ENCODE data around the gene SMIM29.

Gene SMIM29

GRCh38 chr6:34248727-34249468 lies at the start of gene SMIM29:
SMIM29 (minus strand) TSS chr6:34249006; CDS start chr6:34247791, 1,215 bp downstream.
- no peaks in the 10 kb centered on the region for H3K9me3 Mint-ChIP-seq
- H3K27ac Mint-ChIP-seq, result peak within 1 kb of the TSS; percentile 95
- H3K4me3 Mint-ChIP-seq, result peak within 1 kb of the TSS; percentile 90

GRCh38 chr6:34295721-34296120 lies 46.9 kb upstream of the SMIM29 start:
- H3K36me3 Mint-ChIP-seq (ENCODE audit: low read depth), result peaks cover 53% of the 10 kb centered on the region
- peaks cover 11% of the 10 kb centered on the region for H3K4me1 Mint-ChIP-seq (ENCODE audit: low read depth)
- DNase-seq, result no peak
- no peak overlapping the region for H3K4me3 Mint-ChIP-seq
- no peaks in the 10 kb centered on the region for H3K9me3 Mint-ChIP-seq
- H3K27ac Mint-ChIP-seq, result peak overlapping the region; percentile 41
- H3K27me3 Mint-ChIP-seq, result no peaks in the 10 kb centered on the region

More at GRCh38 chr6:34248727-34249468, at the start of gene SMIM29:
- Mint-ChIP-seq H3K27me3 (no peaks in the 10 kb centered on the region), H3K36me3 (ENCODE audit: low read depth) (peaks cover 38% of the 10 kb centered on the region), H3K4me1 (ENCODE audit: low read depth) (peaks cover 54% of the 10 kb centered on the region)
- DNase-seq, result peak; percentile 100

- Mint-ChIP-seq H3K27ac (no peak overlapping the region), H3K9me3 (no peaks in the 10 kb centered on the region), H3K27me3 (no peaks in the 10 kb centered on the region), H3K4me3 (no peak overlapping the region), H3K4me1 (ENCODE audit: low read depth) (peaks cover 25% of the 10 kb centered on the region), H3K36me3 (ENCODE audit: low read depth) (peaks cover 68% of the 10 kb centered on the region)
- DNase-seq, result no peak
These were observed 44.1 kb upstream of the SMIM29 start for GRCh38 chr6:34292954-34293353.

- DNase-seq, result no peak
- H3K36me3 Mint-ChIP-seq (ENCODE audit: low read depth), result peaks cover 79% of the 10 kb centered on the region
- no peaks in the 10 kb centered on the region for H3K27me3 Mint-ChIP-seq
- H3K27ac Mint-ChIP-seq, result peak overlapping the region; percentile 73
- H3K4me1 Mint-ChIP-seq (ENCODE audit: low read depth), result peaks cover 15% of the 10 kb centered on the region
- H3K9me3 Mint-ChIP-seq, result no peaks in the 10 kb centered on the region
- H3K4me3 Mint-ChIP-seq, result no peak overlapping the region
These were observed 40.3 kb upstream of the SMIM29 start for GRCh38 chr6:34289137-34289536.

- H3K4me3 Mint-ChIP-seq, result no peak overlapping the region
- H3K27ac Mint-ChIP-seq, result peak overlapping the region; percentile 73
- peaks cover 15% of the 10 kb centered on the region for H3K4me1 Mint-ChIP-seq (ENCODE audit: low read depth)
- H3K9me3 Mint-ChIP-seq, result no peaks in the 10 kb centered on the region
- H3K27me3 Mint-ChIP-seq, result no peaks in the 10 kb centered on the region
- no peak for DNase-seq
- H3K36me3 Mint-ChIP-seq (ENCODE audit: low read depth), result peaks cover 80% of the 10 kb centered on the region
These were observed 39.8 kb upstream of the SMIM29 start for GRCh38 chr6:34288581-34288980.

GRCh38 chr6:34285448-34286164 lies 36.8 kb upstream of the SMIM29 start:
- H3K9me3 Mint-ChIP-seq, result no peaks in the 10 kb centered on the region
- no peaks in the 10 kb centered on the region for H3K27me3 Mint-ChIP-seq
- DNase-seq, result no peak
- no peak overlapping the region for H3K4me3 Mint-ChIP-seq
- peaks cover 15% of the 10 kb centered on the region for H3K4me1 Mint-ChIP-seq (ENCODE audit: low read depth)
- peaks cover 83% of the 10 kb centered on the region for H3K36me3 Mint-ChIP-seq (ENCODE audit: low read depth)
- H3K27ac Mint-ChIP-seq, result no peak overlapping the region

GRCh38 chr6:34284563-34285447 lies 36.0 kb upstream of the SMIM29 start:
- no peak overlapping the region for H3K4me3 Mint-ChIP-seq
- no peak overlapping the region for H3K27ac Mint-ChIP-seq
- no peaks in the 10 kb centered on the region for H3K9me3 Mint-ChIP-seq
- H3K27me3 Mint-ChIP-seq, result no peaks in the 10 kb centered on the region
- no peak for DNase-seq
- peaks cover 14% of the 10 kb centered on the region for H3K4me1 Mint-ChIP-seq (ENCODE audit: low read depth)
- H3K36me3 Mint-ChIP-seq (ENCODE audit: low read depth), result peaks cover 86% of the 10 kb centered on the region

GRCh38 chr6:34281702-34282334 lies 33.0 kb upstream of the SMIM29 start:
- Mint-ChIP-seq H3K9me3 (no peaks in the 10 kb centered on the region), H3K27me3 (no peaks in the 10 kb centered on the region), H3K4me1 (ENCODE audit: low read depth) (peaks cover 1% of the 10 kb centered on the region), H3K4me3 (no peak overlapping the region), H3K27ac (no peak overlapping the region), H3K36me3 (ENCODE audit: low read depth) (peaks cover 70% of the 10 kb centered on the region)
- no peak for DNase-seq

- Mint-ChIP-seq H3K27me3 (no peaks in the 10 kb centered on the region), H3K9me3 (no peaks in the 10 kb centered on the region), H3K4me1 (ENCODE audit: low read depth) (peaks cover 7% of the 10 kb centered on the region), H3K36me3 (ENCODE audit: low read depth) (peaks cover 60% of the 10 kb centered on the region), H3K27ac (no peak overlapping the region), H3K4me3 (no peak overlapping the region)
- no peak for DNase-seq
These were observed 31.4 kb upstream of the SMIM29 start for GRCh38 chr6:34280216-34280615.

- no peaks in the 10 kb centered on the region for H3K27me3 Mint-ChIP-seq
- H3K27ac Mint-ChIP-seq, result no peak overlapping the region
- no peak for DNase-seq
- H3K9me3 Mint-ChIP-seq, result no peaks in the 10 kb centered on the region
- peaks cover 9% of the 10 kb centered on the region for H3K4me1 Mint-ChIP-seq (ENCODE audit: low read depth)
- H3K4me3 Mint-ChIP-seq, result no peak overlapping the region
- peaks cover 47% of the 10 kb centered on the region for H3K36me3 Mint-ChIP-seq (ENCODE audit: low read depth)
These were observed 30.0 kb upstream of the SMIM29 start for GRCh38 chr6:34278833-34279232.

- Mint-ChIP-seq H3K27me3 (no peaks in the 10 kb centered on the region), H3K4me1 (ENCODE audit: low read depth) (peaks cover 9% of the 10 kb centered on the region), H3K27ac (no peak overlapping the region), H3K9me3 (no peaks in the 10 kb centered on the region), H3K4me3 (no peak overlapping the region), H3K36me3 (ENCODE audit: low read depth) (peaks cover 39% of the 10 kb centered on the region)
- no peak for DNase-seq
These were observed 28.9 kb upstream of the SMIM29 start for GRCh38 chr6:34277763-34278112.

GRCh38 chr6:34276881-34277762 lies 28.3 kb upstream of the SMIM29 start:
- Mint-ChIP-seq H3K9me3 (no peaks in the 10 kb centered on the region), H3K4me1 (ENCODE audit: low read depth) (peaks cover 9% of the 10 kb centered on the region), H3K27ac (no peak overlapping the region), H3K27me3 (no peaks in the 10 kb centered on the region), H3K36me3 (ENCODE audit: low read depth) (peaks cover 33% of the 10 kb centered on the region), H3K4me3 (no peak overlapping the region)
- DNase-seq, result no peak

GRCh38 chr6:34276191-34276590 lies 27.4 kb upstream of the SMIM29 start:
- Mint-ChIP-seq H3K9me3 (no peaks in the 10 kb centered on the region), H3K27me3 (no peaks in the 10 kb centered on the region), H3K36me3 (ENCODE audit: low read depth) (peaks cover 25% of the 10 kb centered on the region), H3K4me1 (ENCODE audit: low read depth) (peaks cover 9% of the 10 kb centered on the region), H3K27ac (peak overlapping the region; percentile 17), H3K4me3 (no peak overlapping the region)
- no peak for DNase-seq
